ENCODE data around the gene MBD3.

MBD3 gene

DNA sequence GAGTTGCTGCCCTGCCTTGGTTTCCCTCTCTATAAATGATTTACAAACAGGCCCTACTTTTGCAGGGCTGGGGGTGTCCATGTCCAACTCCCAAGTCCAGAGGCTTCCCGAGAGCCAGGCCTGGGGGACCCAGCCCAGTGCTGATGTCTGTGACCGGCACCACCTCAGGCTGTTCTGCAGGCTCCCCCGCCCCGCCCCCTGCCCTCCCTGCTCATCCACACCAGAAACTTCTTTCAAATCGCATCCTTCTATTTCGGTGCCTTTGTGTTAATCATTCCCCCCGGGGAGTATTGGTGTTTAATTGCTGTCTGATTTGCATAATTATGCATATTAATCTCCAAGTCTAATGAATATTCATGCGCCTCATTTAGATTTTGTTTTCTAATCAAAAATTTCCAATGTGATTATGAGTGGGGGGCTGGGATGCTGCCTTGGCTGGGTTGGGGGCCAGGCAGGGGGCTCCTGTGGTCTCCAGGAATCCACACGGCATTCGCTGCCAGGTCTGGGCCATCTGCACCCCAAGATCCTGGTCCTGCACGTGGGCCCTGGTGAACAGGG lies 40.7 kb upstream of the MBD3 start:
- Histone ChIP-seq H3K27me3 (replicated peaks) (no peaks in the 10 kb centered on the region), H3K36me3 (replicated peaks) (peaks cover 32% of the 10 kb centered on the region), H3K27ac (no peak overlapping the region), H3K4me3 (ENCODE audit: low read depth, low read length) (no peak overlapping the region)
- DNase-seq, result no peak
- in situ Hi-C loops (cut with HindIII; ENCODE audit: low pct_ligation_motif_present, low sequenced_read_pairs), result no loop called here
- TF ChIP-seq, protein P1, sequence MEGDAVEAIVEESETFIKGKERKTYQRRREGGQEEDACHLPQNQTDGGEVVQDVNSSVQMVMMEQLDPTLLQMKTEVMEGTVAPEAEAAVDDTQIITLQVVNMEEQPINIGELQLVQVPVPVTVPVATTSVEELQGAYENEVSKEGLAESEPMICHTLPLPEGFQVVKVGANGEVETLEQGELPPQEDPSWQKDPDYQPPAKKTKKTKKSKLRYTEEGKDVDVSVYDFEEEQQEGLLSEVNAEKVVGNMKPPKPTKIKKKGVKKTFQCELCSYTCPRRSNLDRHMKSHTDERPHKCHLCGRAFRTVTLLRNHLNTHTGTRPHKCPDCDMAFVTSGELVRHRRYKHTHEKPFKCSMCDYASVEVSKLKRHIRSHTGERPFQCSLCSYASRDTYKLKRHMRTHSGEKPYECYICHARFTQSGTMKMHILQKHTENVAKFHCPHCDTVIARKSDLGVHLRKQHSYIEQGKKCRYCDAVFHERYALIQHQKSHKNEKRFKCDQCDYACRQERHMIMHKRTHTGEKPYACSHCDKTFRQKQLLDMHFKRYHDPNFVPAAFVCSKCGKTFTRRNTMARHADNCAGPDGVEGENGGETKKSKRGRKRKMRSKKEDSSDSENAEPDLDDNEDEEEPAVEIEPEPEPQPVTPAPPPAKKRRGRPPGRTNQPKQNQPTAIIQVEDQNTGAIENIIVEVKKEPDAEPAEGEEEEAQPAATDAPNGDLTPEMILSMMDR (IDR thresholded peaks at IDR 0.05; ENCODE audit: low read depth, low read length, missing control alignments), result no peak

DNA sequence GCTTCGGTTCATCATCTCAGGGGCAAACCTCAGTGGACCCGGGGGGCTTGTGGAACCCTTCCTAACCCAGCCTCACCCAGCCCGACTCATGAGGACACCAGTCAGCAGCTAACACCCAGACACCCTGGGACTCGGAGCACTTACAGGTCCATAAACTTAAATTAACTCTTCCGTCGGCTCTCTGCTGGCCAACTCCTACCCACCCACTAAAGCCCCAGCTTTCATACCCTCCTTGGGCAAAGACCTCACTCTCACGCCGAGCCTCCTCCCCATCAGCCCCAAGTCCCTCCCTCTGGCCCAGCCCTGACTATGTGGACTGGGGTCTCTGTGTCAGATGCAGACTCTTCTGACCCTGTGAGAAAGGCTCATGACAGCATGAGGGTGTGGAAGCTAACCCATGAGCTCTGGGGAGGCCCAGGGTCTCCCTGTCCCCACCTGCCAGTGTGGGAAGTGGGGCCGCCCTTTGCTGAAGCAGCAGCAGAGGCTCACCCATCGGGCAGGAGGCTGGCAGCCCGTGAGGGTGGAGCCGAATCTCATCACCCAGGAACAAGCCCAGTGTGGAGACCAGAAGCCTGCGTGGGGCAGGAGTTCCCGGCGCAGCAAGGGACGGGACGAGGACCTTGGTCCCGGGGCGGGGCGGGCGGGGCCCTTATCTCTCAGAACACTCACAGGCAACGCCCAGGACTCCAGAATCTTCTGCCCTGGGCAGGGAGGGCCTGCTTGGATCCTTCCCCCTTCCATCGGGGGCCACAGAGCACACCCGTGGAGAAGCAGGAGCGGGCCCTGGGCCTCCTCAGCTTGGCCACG lies 40.0 kb upstream of the MBD3 start:
- H3K27me3 ChIP-seq (replicated peaks), result no peaks in the 10 kb centered on the region
- TF ChIP-seq, protein P1 (IDR thresholded peaks at IDR 0.05; ENCODE audit: low read depth, low read length, missing control alignments), result no peak
- no peak overlapping the region for H3K27ac ChIP-seq
- no peak overlapping the region for H3K4me3 ChIP-seq (ENCODE audit: low read depth, low read length)
- in situ Hi-C loops (cut with HindIII; ENCODE audit: low pct_ligation_motif_present, low sequenced_read_pairs), result no loop called here
- DNase-seq, result no peak
- H3K36me3 ChIP-seq (replicated peaks), result peaks cover 29% of the 10 kb centered on the region

DNA sequence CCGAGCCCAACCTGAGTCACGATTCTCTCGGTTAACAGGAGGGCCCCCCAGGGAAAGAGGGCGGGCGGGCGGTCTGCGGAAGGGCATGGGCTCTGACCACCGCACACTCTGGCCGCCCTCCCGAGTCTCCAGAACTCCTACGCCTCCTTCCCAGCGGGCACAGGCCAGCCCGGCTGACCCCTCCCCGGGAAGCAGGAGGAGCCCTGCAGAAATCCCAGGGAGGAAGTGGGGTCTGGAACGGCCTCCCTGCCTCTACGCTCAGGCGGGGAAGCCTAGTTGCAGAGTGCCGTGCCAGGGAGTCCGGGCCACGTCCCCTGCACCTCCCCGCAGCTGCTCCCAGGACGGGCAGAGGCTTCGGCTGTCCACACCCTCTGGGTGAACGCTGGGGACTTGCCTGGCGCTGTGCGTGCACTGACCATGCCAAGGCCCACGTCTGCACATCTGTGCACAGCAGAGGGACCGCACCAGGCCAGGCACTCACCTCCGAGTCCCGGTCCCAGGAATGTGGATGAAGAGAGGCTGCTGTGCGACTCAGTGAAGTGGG lies 39.0 kb upstream of the MBD3 start:
- TF ChIP-seq, protein P1 (IDR thresholded peaks at IDR 0.05; ENCODE audit: low read depth, low read length, missing control alignments), result no peak
- H3K27ac ChIP-seq, result no peak overlapping the region
- no peak overlapping the region for H3K4me3 ChIP-seq (ENCODE audit: low read depth, low read length)
- no peaks in the 10 kb centered on the region for H3K27me3 ChIP-seq (replicated peaks)
- in situ Hi-C loops (cut with HindIII; ENCODE audit: low pct_ligation_motif_present, low sequenced_read_pairs), result no loop called here
- H3K36me3 ChIP-seq (replicated peaks), result peaks cover 25% of the 10 kb centered on the region
- no peak for DNase-seq

DNA sequence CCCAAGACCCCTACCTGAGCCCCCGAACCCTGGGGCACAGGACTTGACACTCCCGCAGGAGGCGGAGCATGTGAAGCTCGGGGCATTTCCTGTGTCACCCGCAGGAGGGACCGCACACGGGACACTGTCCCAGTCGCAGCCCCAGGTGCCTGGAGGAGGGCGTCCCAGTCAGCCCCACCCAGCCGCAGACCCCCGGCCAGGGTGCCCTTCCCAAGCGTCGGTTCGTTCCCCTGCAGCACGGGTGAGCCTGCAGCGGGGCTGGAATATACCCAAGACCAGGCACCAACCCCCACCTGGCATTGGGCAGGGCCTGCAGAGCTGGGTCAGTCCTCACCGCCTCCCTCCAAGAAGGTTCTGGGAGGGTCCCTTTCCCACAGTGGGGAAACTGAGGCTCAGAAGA lies 38.1 kb upstream of the MBD3 start:
- Histone ChIP-seq H3K4me3 (ENCODE audit: low read depth, low read length) (no peak overlapping the region), H3K36me3 (replicated peaks) (peaks cover 27% of the 10 kb centered on the region), H3K27ac (no peak overlapping the region), H3K27me3 (replicated peaks) (no peaks in the 10 kb centered on the region)
- DNase-seq, result no peak
- TF ChIP-seq, protein P1 (IDR thresholded peaks at IDR 0.05; ENCODE audit: low read depth, low read length, missing control alignments), result no peak
- in situ Hi-C loops (cut with HindIII; ENCODE audit: low pct_ligation_motif_present, low sequenced_read_pairs), result no loop called here

DNA sequence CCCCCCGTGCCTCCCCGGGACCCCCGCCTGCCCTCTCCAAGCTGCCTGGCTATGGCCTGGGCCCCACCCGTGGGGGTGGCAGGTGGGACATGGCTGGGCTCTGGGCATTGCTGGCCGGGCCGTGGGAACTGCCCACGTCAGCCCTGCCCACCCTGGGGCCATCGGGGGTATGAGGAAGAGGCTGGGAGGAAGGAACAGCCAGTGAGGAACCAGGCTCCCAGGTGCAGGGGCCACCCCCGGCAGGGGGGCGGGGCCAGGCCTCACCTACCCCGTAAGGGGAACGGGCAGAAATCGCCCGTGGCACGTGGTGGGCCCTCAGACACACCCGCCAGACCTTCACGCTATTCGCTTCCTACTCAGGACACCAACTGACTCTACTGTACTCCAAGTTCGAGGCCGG lies 37.3 kb upstream of the MBD3 start:
- TF ChIP-seq, protein P1 (IDR thresholded peaks at IDR 0.05; ENCODE audit: low read depth, low read length, missing control alignments), result no peak
- no peak overlapping the region for H3K27ac ChIP-seq
- peaks cover 30% of the 10 kb centered on the region for H3K36me3 ChIP-seq (replicated peaks)
- in situ Hi-C loops (cut with HindIII; ENCODE audit: low pct_ligation_motif_present, low sequenced_read_pairs), result no loop called here
- H3K27me3 ChIP-seq (replicated peaks), result no peaks in the 10 kb centered on the region
- H3K4me3 ChIP-seq (ENCODE audit: low read depth, low read length), result no peak overlapping the region
- DNase-seq, result no peak

Measured in brain microvascular endothelial cell (primary cell).